ENCODE measurements around the gene TOX2. TPM values are rescaled to one million over a fixed set of nuclear protein-coding genes. Genes with fewer than 3 reads are reported as not detected.

Gene TOX2
- total RNA-seq, 2 experiments from 2014 or later: 1.5 to 1.9 TPM

- ChIA-PET CTCF (interaction anchor here (0.8 kb wide), 1 partner anchor 14 kb away, joined by 3 read pairs; no protein-coding TSS in a partner anchor), POLR2A (no interaction called here)
- Mint-ChIP-seq H3K27ac (no peak overlapping the region), H3K4me3 (no peak overlapping the region), H3K36me3 (ENCODE audit: low read depth) (no peaks in the 10 kb centered on the region), H3K9me3 (no peaks in the 10 kb centered on the region), H3K4me1 (peaks cover 16% of the 10 kb centered on the region), H3K27me3 (peaks cover 15% of the 10 kb centered on the region)
- no peak for DNase-seq
These were observed 54.4 kb downstream of the TOX2 start for GRCh38 chr20:43969028-43969447.

GRCh38 chr20:43969501-43970182, 55.0 kb downstream of the TOX2 start:
- POLR2A ChIA-PET: no interaction called here
- Mint-ChIP-seq H3K36me3 (ENCODE audit: low read depth) (no peaks in the 10 kb centered on the region), H3K4me3 (no peak overlapping the region), H3K9me3 (no peaks in the 10 kb centered on the region), H3K27ac (no peak overlapping the region), H3K4me1 (peaks cover 10% of the 10 kb centered on the region), H3K27me3 (peaks cover 12% of the 10 kb centered on the region)
- CTCF ChIA-PET: no interaction called here
- DNase-seq: no peak

- no peaks in the 10 kb centered on the region for H3K36me3 Mint-ChIP-seq (ENCODE audit: low read depth)
- no peak overlapping the region for H3K27ac Mint-ChIP-seq
- H3K4me3 Mint-ChIP-seq: no peak overlapping the region
- H3K27me3 Mint-ChIP-seq: peaks cover 8% of the 10 kb centered on the region
- no peak for DNase-seq
- ChIA-PET POLR2A (no interaction called here), CTCF (interaction anchor here (0.8 to 1.3 kb wide), 2 partner anchors 11 kb away, joined by 3 to 4 read pairs; no protein-coding TSS in a partner anchor)
- H3K9me3 Mint-ChIP-seq: peaks cover 3% of the 10 kb centered on the region
- peaks cover 12% of the 10 kb centered on the region for H3K4me1 Mint-ChIP-seq
These were observed 56.6 kb downstream of the TOX2 start for GRCh38 chr20:43971267-43971666.

- DNase-seq: no peak
- ChIA-PET CTCF (interaction anchor here (0.6 kb wide), 1 partner anchor 253 kb away, joined by 3 read pairs; no protein-coding TSS in a partner anchor), POLR2A (no interaction called here)
- H3K4me1 Mint-ChIP-seq: peaks cover 12% of the 10 kb centered on the region
- no peak overlapping the region for H3K4me3 Mint-ChIP-seq
- H3K27ac Mint-ChIP-seq: no peak overlapping the region
- H3K9me3 Mint-ChIP-seq: peaks cover 6% of the 10 kb centered on the region
- peaks cover 2% of the 10 kb centered on the region for H3K36me3 Mint-ChIP-seq (ENCODE audit: low read depth)
- H3K27me3 Mint-ChIP-seq: peaks cover 8% of the 10 kb centered on the region
These were observed 57.4 kb downstream of the TOX2 start for GRCh38 chr20:43972051-43972450.

- H3K9me3 Mint-ChIP-seq: peaks cover 6% of the 10 kb centered on the region
- DNase-seq: no peak
- H3K36me3 Mint-ChIP-seq (ENCODE audit: low read depth): peaks cover 2% of the 10 kb centered on the region
- H3K4me1 Mint-ChIP-seq: peaks cover 12% of the 10 kb centered on the region
- no peak overlapping the region for H3K4me3 Mint-ChIP-seq
- ChIA-PET CTCF (no interaction called here), POLR2A (no interaction called here)
- peaks cover 8% of the 10 kb centered on the region for H3K27me3 Mint-ChIP-seq
- no peak overlapping the region for H3K27ac Mint-ChIP-seq
These were observed 58.0 kb downstream of the TOX2 start for GRCh38 chr20:43972692-43973091.

- Mint-ChIP-seq H3K27me3 (peaks cover 8% of the 10 kb centered on the region), H3K9me3 (peaks cover 6% of the 10 kb centered on the region), H3K27ac (no peak overlapping the region), H3K36me3 (ENCODE audit: low read depth) (peaks cover 2% of the 10 kb centered on the region), H3K4me1 (peaks cover 12% of the 10 kb centered on the region), H3K4me3 (no peak overlapping the region)
- no peak for DNase-seq
- ChIA-PET CTCF (interaction anchor here (1.1 kb wide), 1 partner anchor 9 kb away, joined by 4 read pairs; no protein-coding TSS in a partner anchor), POLR2A (no interaction called here)
These were observed 58.6 kb downstream of the TOX2 start for GRCh38 chr20:43973231-43973630.

- H3K36me3 Mint-ChIP-seq (ENCODE audit: low read depth): peaks cover 2% of the 10 kb centered on the region
- ChIA-PET POLR2A (no interaction called here), CTCF (interaction anchor here (1.1 kb wide), 1 partner anchor 10 kb away, joined by 4 read pairs; no protein-coding TSS in a partner anchor)
- H3K27me3 Mint-ChIP-seq: peaks cover 11% of the 10 kb centered on the region
- H3K9me3 Mint-ChIP-seq: peaks cover 6% of the 10 kb centered on the region
- H3K27ac Mint-ChIP-seq: no peak overlapping the region
- no peak overlapping the region for H3K4me3 Mint-ChIP-seq
- peaks cover 11% of the 10 kb centered on the region for H3K4me1 Mint-ChIP-seq
- no peak for DNase-seq
These were observed 59.2 kb downstream of the TOX2 start for GRCh38 chr20:43973671-43974450.

- H3K27ac Mint-ChIP-seq: no peak overlapping the region
- H3K4me1 Mint-ChIP-seq: peaks cover 7% of the 10 kb centered on the region
- ChIA-PET POLR2A (no interaction called here), CTCF (no interaction called here)
- H3K27me3 Mint-ChIP-seq: peaks cover 17% of the 10 kb centered on the region
- H3K9me3 Mint-ChIP-seq: peaks cover 8% of the 10 kb centered on the region
- no peak overlapping the region for H3K4me3 Mint-ChIP-seq
- DNase-seq: no peak
- peaks cover 2% of the 10 kb centered on the region for H3K36me3 Mint-ChIP-seq (ENCODE audit: low read depth)
These were observed 60.0 kb downstream of the TOX2 start for GRCh38 chr20:43974695-43975094.

GRCh38 chr20:43975096-43975768, 60.6 kb downstream of the TOX2 start:
- Mint-ChIP-seq H3K9me3 (peaks cover 11% of the 10 kb centered on the region), H3K36me3 (ENCODE audit: low read depth) (peaks cover 2% of the 10 kb centered on the region), H3K4me3 (no peak overlapping the region), H3K4me1 (peaks cover 7% of the 10 kb centered on the region), H3K27me3 (peaks cover 22% of the 10 kb centered on the region), H3K27ac (no peak overlapping the region)
- ChIA-PET CTCF (interaction anchor here (0.7 kb wide), 1 partner anchor 12 kb away, joined by 3 read pairs; no protein-coding TSS in a partner anchor), POLR2A (no interaction called here)
- DNase-seq: no peak

GRCh38 chr20:43976547-43976946, 61.9 kb downstream of the TOX2 start:
- H3K27me3 Mint-ChIP-seq: peaks cover 25% of the 10 kb centered on the region
- DNase-seq: no peak
- POLR2A ChIA-PET: no interaction called here
- H3K27ac Mint-ChIP-seq: no peak overlapping the region
- H3K4me3 Mint-ChIP-seq: no peak overlapping the region
- H3K4me1 Mint-ChIP-seq: peaks cover 7% of the 10 kb centered on the region
- peaks cover 2% of the 10 kb centered on the region for H3K36me3 Mint-ChIP-seq (ENCODE audit: low read depth)
- peaks cover 11% of the 10 kb centered on the region for H3K9me3 Mint-ChIP-seq
- CTCF ChIA-PET: interaction anchor here (0.6 to 1.0 kb wide), 3 partner anchors 9 to 206 kb away, joined by 3 to 5 read pairs (median 3); no protein-coding TSS in a partner anchor

GRCh38 chr20:43977252-43977651, 62.6 kb downstream of the TOX2 start:
- POLR2A ChIA-PET: interaction anchor here (0.7 kb wide), 1 partner anchor 519 kb away, joined by 3 read pairs; no protein-coding TSS in a partner anchor
- H3K9me3 Mint-ChIP-seq: peaks cover 11% of the 10 kb centered on the region
- DNase-seq: no peak
- H3K36me3 Mint-ChIP-seq (ENCODE audit: low read depth): peaks cover 2% of the 10 kb centered on the region
- peaks cover 11% of the 10 kb centered on the region for H3K4me1 Mint-ChIP-seq
- H3K27me3 Mint-ChIP-seq: peaks cover 28% of the 10 kb centered on the region
- CTCF ChIA-PET: no interaction called here
- no peak overlapping the region for H3K27ac Mint-ChIP-seq
- H3K4me3 Mint-ChIP-seq: no peak overlapping the region

GRCh38 chr20:43977962-43978361, 63.3 kb downstream of the TOX2 start:
- H3K36me3 Mint-ChIP-seq (ENCODE audit: low read depth): peaks cover 3% of the 10 kb centered on the region
- H3K9me3 Mint-ChIP-seq: peaks cover 11% of the 10 kb centered on the region
- no peak overlapping the region for H3K27ac Mint-ChIP-seq
- H3K4me3 Mint-ChIP-seq: no peak overlapping the region
- H3K4me1 Mint-ChIP-seq: peaks cover 11% of the 10 kb centered on the region
- POLR2A ChIA-PET: interaction anchor here (0.7 kb wide), 1 partner anchor 520 kb away, joined by 3 read pairs; no protein-coding TSS in a partner anchor
- no peak for DNase-seq
- H3K27me3 Mint-ChIP-seq: peaks cover 32% of the 10 kb centered on the region
- CTCF ChIA-PET: interaction anchor here (0.5 to 1.5 kb wide), 7 partner anchors 9 to 1356 kb away, joined by 3 to 6 read pairs (median 3); no protein-coding TSS in a partner anchor

All from activated CD4-positive, alpha-beta T cell treated with anti-CD3 and anti-CD28 coated beads, Interleukin-2, amount 10 ng/mL, durations not matched to agents 7 days and 5 days (primary cell).